Thyroid gland (tissue), 4 donors: ENCODE data around the gene TMEM198. TPM values are rescaled to one million over a fixed set of nuclear protein-coding genes. Genes with fewer than 3 reads are reported as not detected.

ENCODE experiments used
- DNase-seq, 2 donors: peaks; one replicate each; pipeline ENCODE4 v3.0.0-alpha.2; 2019
- H3K27ac ChIP-seq, 3 donors: fragments of 200-600 bp; sonication (generic); 1 replicate in 2 of 3; 2 replicates in 1 of 3; pipeline ENCODE4 v1.5.1; 2016 to 2019; ENCODE audit warnings: mild to moderate bottlenecking in 1 of 3, moderate library complexity in 1 of 3
- H3K27me3 ChIP-seq: fragments of 200-600 bp; sonication (generic); one replicate; pipeline ENCODE4 v1.5.1; 2019
- H3K36me3 ChIP-seq, 2 donors: fragments of 200-600 bp; sonication (generic); one replicate each; pipeline ENCODE4 v1.5.1; 2016 to 2019
- H3K4me1 ChIP-seq, 2 donors: fragments of 200-600 bp; sonication (generic); one replicate each; pipeline ENCODE4 v1.5.1; 2017 to 2019
- H3K4me3 ChIP-seq, 3 donors: fragments of 200-600 bp; sonication (generic); replicated peaks in 1 of 3; 1 replicate in 2 of 3; 2 replicates in 1 of 3; pipeline ENCODE4 v1.5.1; 2016; ENCODE audit warnings: mild to moderate bottlenecking in 1 of 3
- H3K9me3 ChIP-seq: fragments of 200-600 bp; sonication (generic); one replicate; pipeline ENCODE4 v1.5.1; 2017
- CTCF ChIP-seq, 6 experiments: fragments of 200-600 bp in 3 of 6; fragments of 450-650 bp in 3 of 6; sonication (generic) in 3 of 6; IDR thresholded peaks; one replicate each; pipeline ENCODE4 v1.5.1; 2016 to 2019; ENCODE audit warnings: antibody characterized with exemption in 6 of 6, mild to moderate bottlenecking in 2 of 6, inconsistent platforms in 1 of 6, moderate library complexity in 1 of 6
- POLR2A ChIP-seq, 2 donors: fragments of 450-650 bp; IDR thresholded peaks; one replicate each; pipeline ENCODE4 v1.6.1; 2017; ENCODE audit warnings: antibody characterized with exemption in 2 of 2, mild to moderate bottlenecking in 2 of 2, moderate library complexity in 1 of 2
- WGBS, 2 donors: methylation state at CpG; one replicate each; pipeline ENCODE4 v1.1.5; 2017; 5-methylcytosine and 5-hydroxymethylcytosine counted together
- intact Hi-C: fragments of 100-400 bp; cut with DNase I; formaldehyde crosslinking; loops from one replicate; pipeline ENCODE4 v1.15.1; 2023
- total RNA-seq, 4 donors: library from RNA; depleted of rRNA; stranded (reverse); fragments of >200 nt; gene quantifications; one replicate each; pipeline ENCODE4 v1.2.3, GENCODE V29; 2016

TMEM198 gene
- total RNA-seq, 4 donors from 2014 or later: 4.6 to 10.9 (median 5.4) TPM

DNA sequence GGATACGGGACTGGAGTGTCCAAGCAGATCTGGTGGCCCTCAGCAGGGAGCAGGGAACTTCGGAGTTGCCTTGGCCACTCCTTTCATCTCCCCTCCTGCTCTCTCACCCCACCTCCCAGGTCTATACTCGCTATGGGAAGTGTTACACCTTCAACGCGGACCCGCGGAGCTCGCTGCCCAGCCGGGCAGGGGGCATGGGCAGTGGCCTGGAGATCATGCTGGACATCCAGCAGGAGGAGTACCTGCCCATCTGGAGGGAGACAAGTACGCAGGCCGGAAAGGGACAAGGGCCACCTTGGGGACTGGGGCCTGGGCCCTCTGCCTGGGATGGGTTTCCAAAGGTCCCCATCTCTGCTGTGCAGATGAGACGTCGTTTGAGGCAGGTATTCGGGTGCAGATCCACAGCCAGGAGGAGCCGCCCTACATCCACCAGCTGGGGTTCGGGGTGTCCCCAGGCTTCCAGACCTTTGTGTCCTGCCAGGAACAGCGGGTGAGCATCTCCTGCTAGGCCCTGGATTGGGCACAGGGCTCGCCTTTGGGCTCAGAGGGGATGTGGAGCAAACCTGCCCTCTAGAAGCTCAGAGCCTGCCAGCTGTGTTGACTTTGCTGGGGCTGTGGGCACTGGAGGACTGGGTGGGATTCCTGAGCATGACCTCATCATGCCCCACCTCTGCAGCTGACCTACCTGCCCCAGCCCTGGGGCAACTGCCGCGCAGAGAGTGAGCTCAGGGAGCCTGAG, 12.0 kb upstream of the TMEM198 start:
- H3K4me3 ChIP-seq: no peak overlapping the region
- H3K36me3 ChIP-seq: no peaks in the 10 kb centered on the region
- H3K4me1 ChIP-seq: no peaks in the 10 kb centered on the region
- no peaks in the 10 kb centered on the region for H3K9me3 ChIP-seq
- H3K27me3 ChIP-seq: no peaks in the 10 kb centered on the region
- DNase-seq: no peak
- no peak overlapping the region for H3K27ac ChIP-seq
- TF ChIP-seq POLR2A (IDR thresholded peaks at IDR 0.05) (no peak), CTCF (IDR thresholded peaks at IDR 0.05) (no peak)
- intact Hi-C loops: loop anchor here (2.0 to 5.0 kb wide), 2 partner anchors 75 to 131 kb away; no protein-coding TSS in a partner anchor
- WGBS, 2 donors: 66 to 77% methylated on average over 16 to 17 of the region's 20 CpGs

GRCh38 chr2:219532378-219532649, 11.5 kb upstream of the TMEM198 start:
- intact Hi-C loops: loop anchor here (5.0 kb wide), 1 partner anchor 75 kb away; no protein-coding TSS in a partner anchor
- no peaks in the 10 kb centered on the region for H3K27me3 ChIP-seq
- WGBS, 2 donors: 71 to 87% methylated on average over 3 to 8 of the region's 8 CpGs
- no peak overlapping the region for H3K4me3 ChIP-seq
- H3K36me3 ChIP-seq: no peaks in the 10 kb centered on the region
- no peak for DNase-seq
- TF ChIP-seq CTCF (IDR thresholded peaks at IDR 0.05) (no peak), POLR2A (IDR thresholded peaks at IDR 0.05) (no peak)
- H3K4me1 ChIP-seq: no peaks in the 10 kb centered on the region
- no peak overlapping the region for H3K27ac ChIP-seq
- no peaks in the 10 kb centered on the region for H3K9me3 ChIP-seq

- Histone ChIP-seq H3K27me3 (no peaks in the 10 kb centered on the region), H3K4me3 (no peak overlapping the region), H3K27ac (no peak overlapping the region), H3K9me3 (no peaks in the 10 kb centered on the region), H3K4me1 (no peaks in the 10 kb centered on the region), H3K36me3 (peaks cover under 1 to 3% of the 10 kb centered on the region in 2 donors)
- intact Hi-C loops: loop anchor here (5.0 kb wide), 1 partner anchor 77 kb away; no protein-coding TSS in a partner anchor
- TF ChIP-seq POLR2A (IDR thresholded peaks at IDR 0.05): no peak
- TF ChIP-seq CTCF (IDR thresholded peaks at IDR 0.05): no peak
- no peak for DNase-seq
- WGBS, 2 donors: 87 to 89% methylated on average over 6 of the region's 6 CpGs
These were observed 9.7 kb upstream of the TMEM198 start for GRCh38 chr2:219533930-219534661.

DNA sequence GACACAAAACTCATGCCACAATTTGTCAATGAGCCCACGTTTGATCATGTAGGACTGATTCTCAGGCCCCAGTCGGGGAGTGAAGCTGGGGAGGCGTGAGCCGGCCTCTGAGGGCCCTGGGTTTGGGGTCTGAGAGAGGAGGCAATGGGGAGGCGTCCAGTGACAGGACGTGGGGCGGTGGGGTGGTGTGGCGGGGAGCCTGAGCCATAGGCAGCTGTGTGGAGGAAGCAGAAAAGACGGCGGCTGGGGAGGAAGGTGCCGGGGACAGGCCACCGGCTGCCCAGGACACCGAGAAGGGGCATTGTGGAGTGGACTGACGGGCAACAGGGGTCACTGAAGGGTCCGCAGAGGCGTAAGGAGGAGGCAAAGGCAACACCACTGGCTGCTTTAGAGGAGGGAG, 7.4 kb upstream of the TMEM198 start:
- intact Hi-C loops: no loop called here
- peaks cover 0 to under 1% of the 10 kb centered on the region in 2 donors for H3K4me1 ChIP-seq
- no peak overlapping the region for H3K4me3 ChIP-seq
- no peaks in the 10 kb centered on the region for H3K27me3 ChIP-seq
- H3K36me3 ChIP-seq: peaks cover 14 to 17% of the 10 kb centered on the region in 2 donors
- 82 to 92% methylated on average over 16 of the region's 16 CpGs for WGBS, 2 donors
- H3K9me3 ChIP-seq: no peaks in the 10 kb centered on the region
- no peak overlapping the region for H3K27ac ChIP-seq
- TF ChIP-seq CTCF (IDR thresholded peaks at IDR 0.05): no peak
- TF ChIP-seq POLR2A (IDR thresholded peaks at IDR 0.05): no peak
- DNase-seq: no peak

DNA sequence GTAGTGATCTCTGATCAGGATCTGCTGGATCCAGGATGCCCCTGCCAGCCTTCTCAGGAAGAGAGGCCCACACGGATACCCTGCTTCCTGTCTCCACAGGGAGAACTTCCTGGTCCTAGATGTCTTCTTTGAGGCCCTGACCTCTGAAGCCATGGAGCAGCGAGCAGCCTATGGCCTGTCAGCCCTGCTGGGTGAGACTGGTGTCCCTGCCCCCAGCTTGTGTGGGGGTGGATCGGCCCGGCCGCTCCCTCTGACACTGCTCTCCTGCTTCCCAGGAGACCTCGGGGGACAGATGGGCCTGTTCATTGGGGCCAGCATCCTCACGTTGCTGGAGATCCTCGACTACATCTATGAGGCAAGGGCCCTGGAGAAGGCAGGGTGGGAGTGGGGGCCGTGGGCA, 6.9 kb upstream of the TMEM198 start:
- no peak overlapping the region for H3K27ac ChIP-seq
- DNase-seq: no peak
- no peak for TF ChIP-seq POLR2A (IDR thresholded peaks at IDR 0.05)
- TF ChIP-seq CTCF (IDR thresholded peaks at IDR 0.05): no peak
- intact Hi-C loops: no loop called here
- no peak overlapping the region for H3K4me3 ChIP-seq
- H3K4me1 ChIP-seq: peaks cover 3 to 6% of the 10 kb centered on the region in 2 donors
- WGBS, 2 donors: 66 to 67% methylated on average over 5 to 9 of the region's 9 CpGs
- no peaks in the 10 kb centered on the region for H3K27me3 ChIP-seq
- no peaks in the 10 kb centered on the region for H3K9me3 ChIP-seq
- peaks cover 14 to 17% of the 10 kb centered on the region in 2 donors for H3K36me3 ChIP-seq
